Endothelial cell of umbilical vein (primary cell): ENCODE measurements around the gene TENT4B. TPM values are rescaled to one million over a fixed set of nuclear protein-coding genes. Genes with fewer than 3 reads are reported as not detected.
A peak's percentile ranks its signal among the peaks of the same experiment; 100 is the strongest.

Experiments used
- BruUV-seq: library from RNA; stranded (reverse); fragments of 400-500 nt; replicated peaks from 2 replicates; lab custom pipeline; 2021; lab: Mats Ljungman, UMichigan
- CTCF ChIA-PET: fragments of 300-600, 350-600 bp; sonication (Branson Sonifier 250); formaldehyde crosslinking; loops from one replicate; lab custom pipeline; 2021; ENCODE audit warnings: antibody characterized with exemption, inconsistent platforms; lab: Charles Lee
- POLR2A ChIA-PET: fragments of 300-600, 350-600 bp; sonication (Branson Sonifier 250); formaldehyde crosslinking; loops from one replicate; lab custom pipeline; 2021; ENCODE audit warnings: antibody characterized with exemption, inconsistent platforms; lab: Charles Lee
- DNase-seq: peaks from one replicate; pipeline ENCODE4 v3.0.0-alpha.2; 2011; ENCODE audit warnings: low read depth, low spot score
- FAIRE-seq: peaks from 2 replicates; lab custom pipeline; 2011; peaks lifted over from hg19 to GRCh38; lab: Jason Lieb, UNC
- H2AFZ ChIP-seq: 2 replicates; pipeline ENCODE4 v1.6.0; 2012; ENCODE audit warnings: low read depth, low read length, control low read depth, inconsistent platforms
- H3K27ac ChIP-seq: 2 replicates; pipeline ENCODE4 v1.5.1; 2011; ENCODE audit warnings: low read depth, mild to moderate bottlenecking, control low read depth, low read length, moderate library complexity; ENCODE audit not compliant: insufficient read depth
- H3K27me3 ChIP-seq, 2 experiments: 2 replicates each; pipeline versions ENCODE4 v1.6.0 to v1.6.1; 2011; ENCODE audit warnings: low read length in 2 of 2, mixed read lengths in 1 of 2; ENCODE audit not compliant: control insufficient read depth in 2 of 2, insufficient read depth in 2 of 2
- H3K36me3 ChIP-seq, 2 experiments: 2 replicates in 1 of 2; 3 replicates in 1 of 2; pipeline ENCODE4 v1.5.1; 2011; ENCODE audit warnings: low read length in 2 of 2, mild to moderate bottlenecking in 1 of 2, moderate library complexity in 1 of 2; ENCODE audit not compliant: control insufficient read depth in 2 of 2, insufficient read depth in 2 of 2; ENCODE audit errors: extremely low read depth in 1 of 2
- H3K4me1 ChIP-seq: 3 replicates; pipeline ENCODE4 v1.5.1; 2011; ENCODE audit warnings: mild to moderate bottlenecking, low read length; ENCODE audit not compliant: control insufficient read depth, insufficient read depth; ENCODE audit errors: extremely low read depth
- H3K4me2 ChIP-seq: 2 replicates; pipeline ENCODE4 v1.6.1; 2011; ENCODE audit warnings: low read length, control low read depth, mixed read lengths; ENCODE audit not compliant: insufficient read depth
- H3K4me3 ChIP-seq, 3 experiments: fragments of 200-600 bp in 1 of 3; sonication (generic), shearing (Covaris generic) in 1 of 3; replicated peaks in 1 of 3; 2 replicates each; pipeline ENCODE4 v1.5.1; 2011 to 2016; ENCODE audit warnings: control low read depth in 3 of 3, low read length in 3 of 3, mild to moderate bottlenecking in 2 of 3, inconsistent platforms in 1 of 3, low read depth in 1 of 3, moderate library complexity in 1 of 3; ENCODE audit not compliant: insufficient read depth in 1 of 3
- H3K79me2 ChIP-seq: 2 replicates; pipeline ENCODE4 v1.6.0; 2012; ENCODE audit warnings: low read length, inconsistent platforms; ENCODE audit not compliant: control insufficient read depth, insufficient read depth
- H3K9ac ChIP-seq: replicated peaks from 2 replicates; pipeline ENCODE3; 2011; ENCODE audit warnings: low read length, control low read depth; ENCODE audit not compliant: insufficient read depth; ENCODE audit errors: extremely low read depth
- H3K9me1 ChIP-seq: replicated peaks from 3 replicates; pipeline ENCODE4 v1.6.0; 2011; ENCODE audit warnings: mild to moderate bottlenecking, low read length; ENCODE audit not compliant: control insufficient read depth, insufficient read depth; ENCODE audit errors: extremely low read depth
- H3K9me3 ChIP-seq: replicated peaks from 2 replicates; pipeline ENCODE4 v1.5.1; 2012; ENCODE audit warnings: low read length, inconsistent platforms; ENCODE audit not compliant: control insufficient read depth, insufficient read depth
- H4K20me1 ChIP-seq: replicated peaks from 2 replicates; pipeline ENCODE3; 2011; ENCODE audit warnings: mild to moderate bottlenecking, low read length; ENCODE audit not compliant: control insufficient read depth, insufficient read depth; ENCODE audit errors: extremely low read depth
- CTCF ChIP-seq, 2 donors: IDR thresholded peaks; 1 replicate in 1 of 2; 2 replicates in 1 of 2; pipeline ENCODE4 v1.5.1; 2011; ENCODE audit warnings: low read length in 2 of 2, mild to moderate bottlenecking in 2 of 2, moderate library complexity in 2 of 2, control low read depth in 1 of 2, inconsistent platforms in 1 of 2, low read depth in 1 of 2; ENCODE audit not compliant: insufficient read depth in 1 of 2; ENCODE audit errors: extremely low read depth in 1 of 2
- EZH2 ChIP-seq: IDR thresholded peaks from 2 replicates; pipeline ENCODE4 v1.6.1; 2012; ENCODE audit warnings: borderline replicate concordance, low read depth, mild to moderate bottlenecking, moderate library complexity, low read length, inconsistent platforms; ENCODE audit not compliant: severe bottlenecking
- FOS ChIP-seq: IDR thresholded peaks from 2 replicates; pipeline ENCODE4 v1.6.1; 2011; ENCODE audit warnings: mild to moderate bottlenecking, low read length, moderate library complexity, borderline replicate concordance; ENCODE audit not compliant: insufficient read depth
- GATA2 ChIP-seq: IDR thresholded peaks from 2 replicates; pipeline ENCODE4 v1.7.0; 2011; ENCODE audit warnings: low read depth, mild to moderate bottlenecking, moderate library complexity, mixed read lengths, low read length; ENCODE audit not compliant: insufficient read length, insufficient read depth
- JUN ChIP-seq: IDR thresholded peaks from 2 replicates; pipeline ENCODE4 v1.6.1; 2011; ENCODE audit warnings: borderline replicate concordance, low read depth; ENCODE audit not compliant: insufficient read length, insufficient read depth
- MYC ChIP-seq: IDR thresholded peaks from one replicate; pipeline ENCODE4 v1.6.1; 2011; ENCODE audit warnings: mild to moderate bottlenecking, low read depth, low read length
- POLR2A ChIP-seq: IDR thresholded peaks from 2 replicates; pipeline ENCODE4 v1.6.1; 2012; ENCODE audit warnings: low read depth, mild to moderate bottlenecking, control low read depth, low read length
- POLR2AphosphoS5 ChIP-seq: IDR thresholded peaks from 2 replicates; pipeline ENCODE4 v1.6.1; 2012; ENCODE audit warnings: low read depth, mild to moderate bottlenecking, control low read depth, low read length, moderate library complexity; ENCODE audit not compliant: insufficient read depth
- dilution Hi-C: fragments of 300-500 bp; cut with MboI; formaldehyde crosslinking; loops from one replicate; pipeline ENCODE4 v1.15.0; 2019; ENCODE audit warnings: low sequenced_read_pairs; ENCODE audit not compliant: extremely low pct_ligation_motif_present
- intact Hi-C: fragments of 100-400 bp; cut with micrococcal nuclease; formaldehyde crosslinking; loops from one replicate; pipeline ENCODE4 v1.10.0; 2022
- polyA plus RNA-seq, 4 experiments: library from polyadenylated mRNA; depleted of rRNA in 3 of 4; stranded (reverse) in 3 of 4; unstranded in 1 of 4; fragments of >200 nt; gene quantifications; 2 replicates each; pipeline versions ENCODE4 v1.2.1 to v1.2.3, GENCODE V29; 2011 to 2012; ENCODE audit warnings: missing spikeins in 1 of 4
- total RNA-seq: library from RNA; stranded (reverse); gene quantifications from 2 replicates; pipeline ENCODE4 v1.2.3, GENCODE V29; 2021
- TF ChIP-seq, protein P1 (sequence below): IDR thresholded peaks from 2 replicates; pipeline ENCODE4 v1.6.1; 2011; ENCODE audit not compliant: insufficient read depth, insufficient read length

The TENT4B gene
- total and polyA plus RNA-seq, 2 donors (not counting 3 experiments of a cell fraction or from before 2014, with no cell fraction given), result 4.2 to 13.1 TPM

GRCh38 chr16:50265260-50265659, 112.2 kb downstream of the TENT4B start:
- no peak overlapping the region for H3K4me3 ChIP-seq
- no peak overlapping the region for H3K27ac ChIP-seq
- BruUV-seq, result no TSS peak
- no peaks in the 10 kb centered on the region for H3K79me2 ChIP-seq
- H3K9me3 ChIP-seq, result no peaks in the 10 kb centered on the region
- peaks cover 14% of the 10 kb centered on the region for H3K4me1 ChIP-seq
- ChIA-PET CTCF (no interaction called here), POLR2A (no interaction called here)
- H3K9ac ChIP-seq, result no peak overlapping the region
- no peaks in the 10 kb centered on the region for H3K27me3 ChIP-seq
- TF ChIP-seq CTCF (IDR thresholded peaks at IDR 0.05; ENCODE audit: extremely low read depth in 1 of 2, insufficient read depth in 1 of 2, low read depth in 1 of 2, low read length in 2 of 2), result peak in 1 of 2 donors; percentile 18
- TF ChIP-seq, protein P1, sequence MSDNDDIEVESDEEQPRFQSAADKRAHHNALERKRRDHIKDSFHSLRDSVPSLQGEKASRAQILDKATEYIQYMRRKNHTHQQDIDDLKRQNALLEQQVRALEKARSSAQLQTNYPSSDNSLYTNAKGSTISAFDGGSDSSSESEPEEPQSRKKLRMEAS, result no peak
- FAIRE-seq (peak; percentile 57), DNase-seq (no peak)
- dilution Hi-C loops, result no loop called here
- no peaks in the 10 kb centered on the region for H4K20me1 ChIP-seq
- intact Hi-C loops, result loop anchor here (5.0 kb wide), 1 partner anchor 102 kb away; the partner anchor contains the start of gene BRD7
- H3K4me2 ChIP-seq, result no peak overlapping the region
- H2AFZ ChIP-seq, result no peak overlapping the region
- H3K36me3 ChIP-seq, result no peaks in the 10 kb centered on the region
- no peaks in the 10 kb centered on the region for H3K9me1 ChIP-seq

GRCh38 chr16:50265716-50266336, 112.7 kb downstream of the TENT4B start:
- Histone ChIP-seq H3K9me1 (no peaks in the 10 kb centered on the region), H2AFZ (peak overlapping the region; percentile 92), H3K27me3 (no peaks in the 10 kb centered on the region), H3K9me3 (no peaks in the 10 kb centered on the region), H3K79me2 (no peaks in the 10 kb centered on the region), H3K4me1 (peaks cover 14% of the 10 kb centered on the region), H3K36me3 (no peaks in the 10 kb centered on the region), H3K4me3 (no peak overlapping the region), H3K4me2 (no peak overlapping the region), H3K27ac (no peak overlapping the region), H3K9ac (no peak overlapping the region), H4K20me1 (no peaks in the 10 kb centered on the region)
- POLR2A ChIA-PET, result no interaction called here
- DNase-seq, result no peak
- CTCF ChIA-PET, result interaction anchor here (0.6 to 1.1 kb wide), 2 partner anchors 14 to 399 kb away, joined by 3 read pairs; no protein-coding TSS in a partner anchor
- FAIRE-seq, result no peak
- no TSS peak for BruUV-seq
- dilution Hi-C loops (no loop called here), intact Hi-C loops (loop anchor here (1.0 to 5.0 kb wide), 2 partner anchors 21 to 101 kb away; partner anchors contain the start of gene BRD7)
- TF ChIP-seq POLR2AphosphoS5 (no peak), MYC (no peak), JUN (no peak), GATA2 (no peak), POLR2A (no peak), CTCF (IDR thresholded peaks at IDR 0.05; ENCODE audit: extremely low read depth in 1 of 2, insufficient read depth in 1 of 2, low read depth in 1 of 2, low read length in 2 of 2) (no peak), FOS (no peak), EZH2 (no peak)
- TF ChIP-seq, protein P1, result no peak
